ENCODE results near the gene ARMH4. TPM values are rescaled to one million over a fixed set of nuclear protein-coding genes. Genes with fewer than 3 reads are reported as not detected.
"Not testable (repeated sequence)": the region's sequence is repeated elsewhere in the genome, so short reads cannot be mapped to it uniquely, and the experiment has no call there.

ARMH4 gene
- total RNA-seq, 1 donor from 2014 or later: 6.4 TPM

DNA sequence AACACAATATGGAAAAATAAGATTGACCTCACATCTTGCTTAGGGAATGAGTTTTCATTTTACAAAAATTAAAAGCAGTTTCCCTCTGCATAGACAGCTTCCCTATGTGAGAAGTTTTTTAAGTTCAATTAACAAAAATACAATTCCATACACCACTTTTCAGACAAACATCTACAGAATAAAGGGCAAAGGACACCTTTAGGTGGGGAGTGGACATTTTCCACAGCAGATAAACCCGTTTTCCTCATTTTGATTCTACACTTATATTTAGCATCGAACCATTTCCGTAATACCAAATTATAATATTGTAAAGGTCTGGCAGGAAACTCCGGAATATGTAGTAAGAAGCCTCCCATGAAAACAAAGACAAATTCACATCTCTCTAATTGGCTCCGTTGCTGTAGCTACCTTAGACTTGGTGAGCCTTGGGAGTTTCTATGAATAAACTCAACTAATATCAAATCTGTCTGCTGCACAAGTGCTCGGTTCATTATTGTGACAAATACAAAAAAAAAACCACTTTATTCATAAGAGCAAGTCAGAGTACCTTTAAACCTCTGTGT is 1.7 kb downstream of the ARMH4 start:
- intact Hi-C loops (cut with DNase I): loop anchor here (5.0 kb wide), 2 partner anchors 43 to 147 kb away; partner anchors contain the start of gene ARID4A
- DNase-seq (ENCODE audit: low spot score): no peak

- no peak for DNase-seq (ENCODE audit: low spot score)
- intact Hi-C loops (cut with DNase I): no loop called here
Measured at GRCh38 chr14:58149196-58149595, 2.8 kb downstream of the ARMH4 start.

- DNase-seq (ENCODE audit: low spot score): no peak
- intact Hi-C loops (cut with DNase I): no loop called here
Measured at GRCh38 chr14:58146399-58146798, 5.6 kb downstream of the ARMH4 start.

DNA sequence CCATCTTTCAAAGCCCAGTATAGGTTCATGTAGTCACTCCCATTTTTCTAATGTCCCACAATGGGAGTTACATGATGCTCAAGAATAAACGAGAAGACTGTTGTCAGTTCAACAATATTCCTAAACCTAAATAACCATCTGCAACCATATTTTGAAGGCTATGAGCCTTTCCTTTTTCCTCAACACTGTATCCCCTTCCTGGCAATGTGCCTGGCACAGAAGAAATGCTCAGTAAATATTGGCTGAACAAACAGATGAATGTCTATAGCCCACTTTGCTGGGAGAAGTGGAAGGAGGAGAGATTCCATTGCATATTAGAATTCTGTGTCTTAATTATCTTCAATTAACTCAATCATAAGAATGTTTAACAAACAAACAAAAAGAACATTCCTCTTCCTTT is 6.1 kb downstream of the ARMH4 start:
- DNase-seq (ENCODE audit: low spot score): no peak
- intact Hi-C loops (cut with DNase I): no loop called here

DNA sequence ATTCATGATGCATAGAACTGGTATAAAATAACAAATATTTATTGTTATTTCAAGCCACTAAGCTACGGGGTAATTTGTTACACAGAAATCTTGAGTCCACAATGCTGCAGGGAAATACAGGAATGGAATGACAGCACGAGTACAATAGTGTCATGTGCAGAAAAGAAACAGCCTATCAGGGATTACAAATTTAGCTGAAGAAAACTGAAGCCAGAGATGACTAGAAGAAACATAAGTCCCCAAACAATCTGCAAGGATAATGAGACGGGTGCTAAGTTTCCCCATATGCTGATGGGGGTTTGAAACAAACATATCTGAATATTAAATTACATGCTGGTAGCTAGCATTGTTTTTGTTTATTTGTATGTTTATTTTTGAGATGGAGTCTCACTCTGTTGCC is 8.9 kb downstream of the ARMH4 start:
- intact Hi-C loops (cut with DNase I): no loop called here

DNA sequence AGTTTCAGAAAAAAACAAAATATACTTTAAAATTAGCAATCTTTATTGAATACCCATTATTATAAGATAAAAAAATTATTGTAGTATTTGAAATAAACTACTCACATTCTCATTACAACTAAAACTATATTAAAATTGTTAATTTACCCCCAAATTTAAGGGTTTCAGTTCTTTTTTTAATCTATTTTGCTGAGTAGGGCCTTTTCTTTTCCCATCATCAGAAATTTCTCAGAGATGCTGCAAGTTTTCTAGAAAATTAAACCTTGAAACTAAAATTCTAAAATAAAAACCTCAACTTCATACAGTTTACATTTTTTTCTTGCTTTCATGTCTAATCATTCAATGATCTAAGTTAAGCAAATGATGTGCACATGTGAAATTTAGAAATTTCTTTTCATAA is 10.1 kb downstream of the ARMH4 start:
- DNase-seq (ENCODE audit: low spot score): no peak
- intact Hi-C loops (cut with DNase I): no loop called here

More for the DNA sequence above, 8.9 kb downstream of the ARMH4 start:
- DNase-seq (ENCODE audit: low spot score): no peak

DNA sequence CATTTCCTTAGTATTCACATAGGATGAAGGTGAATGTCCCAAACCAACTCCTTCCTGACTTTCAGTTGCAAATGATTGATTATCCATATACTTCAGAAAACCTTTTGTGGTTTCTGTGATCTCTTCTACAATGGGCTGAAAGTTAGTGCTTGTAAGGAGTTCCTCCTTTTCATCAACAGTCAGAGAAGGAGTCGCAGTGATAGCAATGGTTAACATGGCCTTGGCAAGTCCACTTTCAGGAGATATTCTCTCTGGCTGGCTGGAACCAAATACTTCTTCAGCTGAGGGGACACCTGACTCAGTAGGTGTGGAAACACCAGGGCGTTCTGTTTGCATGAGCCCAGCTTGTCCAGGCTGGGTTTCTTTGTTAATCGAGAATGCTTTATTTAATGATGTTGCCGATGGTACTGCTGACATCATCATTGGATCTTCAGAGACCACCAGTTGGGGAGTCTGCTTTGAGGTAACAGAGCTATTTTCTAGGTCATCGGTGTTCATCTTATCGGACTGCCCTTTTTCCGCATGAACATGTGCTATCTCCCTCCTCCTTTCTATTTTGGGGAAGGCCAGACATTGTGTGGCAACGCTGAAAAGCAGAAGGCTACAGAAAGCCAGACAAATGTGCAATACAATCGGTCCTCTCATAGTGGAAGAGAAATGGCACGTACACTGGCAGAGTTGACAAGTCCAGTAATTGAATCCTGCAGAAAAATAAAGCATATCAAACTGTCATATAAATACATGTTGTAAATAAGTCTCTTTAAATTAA is 13.1 kb downstream of the ARMH4 start:
- no peak for DNase-seq (ENCODE audit: low spot score)
- intact Hi-C loops (cut with DNase I): no loop called here

GRCh38 chr14:58138031-58138713 is 13.8 kb downstream of the ARMH4 start:
- intact Hi-C loops (cut with DNase I): no loop called here
- DNase-seq (ENCODE audit: low spot score): no peak

DNA sequence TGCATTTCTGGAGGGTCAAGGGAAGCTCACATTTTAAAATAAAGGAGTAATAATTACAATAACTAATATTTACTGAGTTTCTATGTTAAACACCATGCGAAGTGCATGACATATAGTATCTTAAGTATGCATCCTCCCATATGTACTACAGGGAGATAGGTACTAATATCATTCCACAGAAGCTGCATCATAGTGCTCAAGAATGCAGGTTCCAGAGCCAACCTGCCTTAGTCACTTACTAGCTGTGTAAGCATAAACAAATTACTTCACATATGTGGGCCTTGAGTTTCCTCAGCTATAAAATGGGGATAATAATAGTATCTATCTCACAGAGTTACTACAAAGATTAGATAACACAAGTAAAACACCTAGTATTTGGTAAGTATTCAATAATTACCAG is 18.3 kb downstream of the ARMH4 start:
- no peak for DNase-seq (ENCODE audit: low spot score)
- intact Hi-C loops (cut with DNase I): no loop called here

GRCh38 chr14:58131386-58131785 is 20.6 kb downstream of the ARMH4 start:
- intact Hi-C loops (cut with DNase I): no loop called here
- no peak for DNase-seq (ENCODE audit: low spot score)

DNA sequence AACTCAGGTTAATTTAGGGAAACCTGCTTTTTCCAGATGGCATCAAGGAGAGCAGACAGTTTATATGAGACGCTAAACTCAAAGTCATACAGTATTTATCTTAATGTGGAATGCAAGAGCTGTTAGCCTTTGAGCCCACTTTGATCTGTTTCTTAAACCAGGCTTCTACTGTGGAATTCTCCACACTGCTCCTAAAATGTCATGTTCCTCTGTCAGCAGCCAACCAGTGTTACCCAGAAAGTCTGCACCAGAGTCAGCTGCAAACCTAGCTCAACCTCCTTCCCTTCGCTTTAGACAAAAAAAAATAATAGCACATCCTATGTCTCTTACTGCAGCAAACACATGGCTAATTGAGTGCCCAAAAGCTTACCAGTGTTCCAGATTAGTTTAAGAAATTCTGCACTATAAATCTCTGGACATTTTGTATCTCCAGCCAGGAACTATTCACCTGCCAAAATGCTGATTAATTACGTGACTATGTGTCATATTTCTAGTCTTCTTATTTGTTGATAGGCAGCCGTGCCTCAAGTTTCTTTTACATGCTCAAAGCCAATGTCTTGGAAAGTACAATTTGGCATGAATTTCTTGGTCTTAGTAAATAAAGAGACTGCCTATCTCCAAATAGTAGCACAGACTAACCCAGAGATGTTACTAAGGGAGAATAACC is 21.8 kb downstream of the ARMH4 start:
- intact Hi-C loops (cut with DNase I): no loop called here
- no peak for DNase-seq (ENCODE audit: low spot score)

GRCh38 chr14:58129208-58129607 is 22.8 kb downstream of the ARMH4 start:
- no peak for DNase-seq (ENCODE audit: low spot score)
- intact Hi-C loops (cut with DNase I): no loop called here

GRCh38 chr14:58128416-58128815 is 23.6 kb downstream of the ARMH4 start:
- intact Hi-C loops (cut with DNase I): no loop called here
- no peak for DNase-seq (ENCODE audit: low spot score)

DNA sequence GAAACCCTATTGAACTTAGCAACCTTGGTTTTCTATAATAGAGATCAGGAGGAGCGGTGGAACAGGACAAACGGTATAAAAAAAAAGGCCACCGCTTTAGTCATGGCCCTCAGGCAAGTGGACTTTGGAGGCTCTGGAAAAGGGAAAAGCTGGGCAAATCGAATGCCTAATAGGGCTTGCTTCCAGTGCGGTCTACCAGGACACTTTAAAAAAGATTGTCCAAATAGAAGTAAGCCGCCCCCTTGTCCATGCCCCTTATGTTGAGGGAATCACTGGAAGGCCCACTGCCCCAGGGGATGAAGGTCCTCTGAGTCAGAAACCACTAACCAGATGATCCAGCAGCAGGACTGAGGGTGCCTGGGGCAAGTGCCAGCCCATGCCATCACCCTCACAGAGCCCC is 29.5 kb downstream of the ARMH4 start:
- intact Hi-C loops (cut with DNase I); DNase-seq (ENCODE audit: low spot score): not testable (repeated sequence)

DNA sequence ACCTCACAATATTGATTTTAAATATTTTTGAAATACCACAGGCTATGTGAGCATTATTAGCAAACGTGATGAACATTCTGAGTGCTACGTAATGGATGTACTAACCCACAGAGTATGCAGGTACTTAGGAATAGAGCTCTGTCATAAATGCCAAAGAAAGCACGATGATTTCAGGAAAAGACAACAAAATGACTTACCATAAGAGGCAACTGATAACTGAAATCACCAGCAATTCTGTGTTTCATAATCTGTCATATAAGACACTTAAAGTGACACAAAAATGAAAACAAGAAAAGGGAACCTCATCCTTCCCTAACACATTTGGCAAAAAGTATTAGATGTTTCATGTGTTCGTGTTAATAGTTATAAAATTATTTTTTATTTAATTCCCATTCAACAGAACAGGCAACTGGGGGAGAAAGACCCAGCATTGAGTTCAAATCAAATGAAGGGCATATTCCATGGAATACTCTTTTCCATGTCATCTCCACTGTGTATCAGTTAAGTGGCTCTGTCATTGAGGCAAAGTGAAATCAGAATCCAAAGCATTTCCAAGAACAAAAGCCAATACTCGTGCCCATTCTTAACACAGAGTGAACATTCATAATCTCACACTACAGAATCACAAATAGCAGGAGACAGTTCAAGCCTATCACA is 30.4 kb downstream of the ARMH4 start:
- intact Hi-C loops (cut with DNase I): no loop called here

GRCh38 chr14:58119381-58119780 is 32.6 kb downstream of the ARMH4 start:
- intact Hi-C loops (cut with DNase I): no loop called here
- no peak for DNase-seq (ENCODE audit: low spot score)

More for the DNA sequence above, 30.4 kb downstream of the ARMH4 start:
- DNase-seq (ENCODE audit: low spot score): no peak

- DNase-seq (ENCODE audit: low spot score): no peak
- intact Hi-C loops (cut with DNase I): no loop called here
Measured at GRCh38 chr14:58118097-58118815, 33.8 kb downstream of the ARMH4 start.

GRCh38 chr14:58109744-58110143 is 42.3 kb downstream of the ARMH4 start:
- no peak for DNase-seq (ENCODE audit: low spot score)
- intact Hi-C loops (cut with DNase I): loop anchor here (2.0 to 5.0 kb wide), 2 partner anchors 43 to 59 kb away; partner anchors contain the start of gene ARMH4

- no peak for DNase-seq (ENCODE audit: low spot score)
- intact Hi-C loops (cut with DNase I): loop anchor here (2.0 to 5.0 kb wide), 2 partner anchors 44 to 60 kb away; partner anchors contain the start of gene ARMH4
Measured at GRCh38 chr14:58108717-58109116, 43.3 kb downstream of the ARMH4 start.
